PC-3 (cell line): ENCODE results near the gene WDSUB1. TPM values are rescaled to one million over a fixed set of nuclear protein-coding genes. Genes with fewer than 3 reads are reported as not detected.
A peak's percentile ranks its signal among the peaks of the same experiment; 100 is the strongest.

Experiments used
- ATAC-seq: fragments of 200-7000 bp; cut with Tn5 transposase; 2 replicates; pipeline ENCODE4 v1.9.1; 2020; ENCODE audit warnings: mild to moderate bottlenecking, moderate library complexity
- BruUV-seq: library from RNA; stranded (reverse); fragments of 400-500 nt; replicated peaks from 2 replicates; lab custom pipeline; 2021; lab: Mats Ljungman, UMichigan
- CTCF ChIA-PET: fragments of 300-600 bp; sonication (Branson Sonifier 250); formaldehyde crosslinking; loops from one replicate; lab custom pipeline; 2022; ENCODE audit warnings: antibody characterized with exemption; lab: Charles Lee
- POLR2A ChIA-PET: fragments of 300-600 bp; sonication (Branson Sonifier 250); formaldehyde crosslinking; loops from one replicate; lab custom pipeline; 2022; ENCODE audit warnings: antibody characterized with exemption; ENCODE audit not compliant: unreplicated experiment; lab: Charles Lee
- DNase-seq: peaks from one replicate; pipeline ENCODE4 v3.0.0-alpha.2; 2015
- H2AFZ ChIP-seq: fragments of 300-600 bp; sonication (generic); 2 replicates; pipeline ENCODE4 v1.6.0; 2016; ENCODE audit warnings: antibody characterized with exemption, low read length
- H3F3A ChIP-seq: fragments of 300-600 bp; sonication (generic); one replicate; pipeline ENCODE4 v1.6.0; 2017; ENCODE audit warnings: antibody characterized with exemption, low read length, control low read depth, mild to moderate bottlenecking; ENCODE audit not compliant: unreplicated experiment
- H3K27ac ChIP-seq: fragments of 300-600 bp; sonication (generic); 2 replicates; pipeline ENCODE4 v1.5.1; 2016; ENCODE audit warnings: mild to moderate bottlenecking, low read length
- H3K27me3 ChIP-seq: fragments of 300-600 bp; sonication (generic); 2 replicates; pipeline ENCODE4 v1.6.1; 2016; ENCODE audit warnings: low read length, mixed read lengths
- H3K36me3 ChIP-seq: fragments of 300-600 bp; sonication (generic); 2 replicates; pipeline ENCODE4 v1.6.1; 2016; ENCODE audit warnings: low read depth, mixed run types, low read length, mixed read lengths
- H3K4me1 ChIP-seq: fragments of 300-600 bp; sonication (generic); 2 replicates; pipeline ENCODE4 v1.5.1; 2016; ENCODE audit warnings: low read length; ENCODE audit not compliant: insufficient read depth
- H3K4me2 ChIP-seq: fragments of 300-600 bp; sonication (generic); 2 replicates; pipeline ENCODE4 v1.6.0; 2016; ENCODE audit warnings: low read length
- H3K4me3 ChIP-seq: fragments of 300-600 bp; sonication (generic); 2 replicates; pipeline ENCODE4 v1.5.1; 2016; ENCODE audit warnings: mild to moderate bottlenecking, low read length, mixed read lengths
- H3K79me2 ChIP-seq: fragments of 300-600 bp; sonication (generic); 2 replicates; pipeline ENCODE4 v1.6.1; 2017; ENCODE audit warnings: low read length, mixed read lengths
- H3K9ac ChIP-seq: fragments of 300-600 bp; sonication (generic); 2 replicates; pipeline ENCODE4 v1.6.0; 2016; ENCODE audit warnings: mild to moderate bottlenecking, low read length
- H3K9me2 ChIP-seq: fragments of 300-600 bp; sonication (generic); replicated peaks from 2 replicates; pipeline ENCODE4 v1.6.1; 2016; ENCODE audit warnings: mixed run types, low read length, mixed read lengths
- H3K9me3 ChIP-seq: fragments of 300-600 bp; sonication (generic); 2 replicates; pipeline ENCODE4 v1.6.1; 2016; ENCODE audit warnings: low read length, mixed read lengths
- H4K20me1 ChIP-seq: fragments of 300-600 bp; sonication (generic); 2 replicates; pipeline ENCODE4 v1.6.1; 2016; ENCODE audit warnings: low read length, mixed read lengths
- CTCF ChIP-seq: fragments of 300-600 bp; sonication (generic); conservative IDR thresholded peaks from 2 replicates; pipeline ENCODE4 v1.5.1; 2017; ENCODE audit warnings: antibody characterized with exemption, low read depth, mild to moderate bottlenecking, low read length
- EZH2 ChIP-seq: fragments of 300-600 bp; sonication (generic); IDR thresholded peaks from one replicate; pipeline ENCODE4 v1.6.1; 2017; ENCODE audit warnings: antibody characterized with exemption, mild to moderate bottlenecking, low read length; ENCODE audit not compliant: unreplicated experiment
- EZH2phosphoT487 ChIP-seq: fragments of 300-600 bp; sonication (generic); IDR thresholded peaks from 2 replicates; pipeline ENCODE4 v1.6.1; 2018; ENCODE audit warnings: mild to moderate bottlenecking, antibody characterized with exemption, low read length, borderline replicate concordance
- intact Hi-C: fragments of 100-400 bp; cut with micrococcal nuclease; formaldehyde crosslinking; loops from 2 replicates; pipeline ENCODE4 v1.9.0; 2023
- total RNA-seq: library from RNA; depleted of rRNA; stranded (reverse); fragments of >200 nt; gene quantifications from 2 replicates; pipeline ENCODE4 v1.2.3, GENCODE V29; 2014

Gene WDSUB1
- total RNA-seq, 1 experiment from 2014 or later, result 6.6 TPM

GRCh38 chr2:159286709-159287441 lies 372 bp upstream of the WDSUB1 start:
- BruUV-seq, result TSS peak; percentile 96
- Histone ChIP-seq H3K9ac (peak overlapping the region; percentile 85), H3K27ac (0 out of 2 replicates have a peak overlapping the region, but pooled peaks have one; percentile 4), H3K4me2 (peak overlapping the region; percentile 99), H4K20me1 (no peaks in the 10 kb centered on the region), H3K36me3 (no peaks in the 10 kb centered on the region), H3K4me1 (peaks cover 17% of the 10 kb centered on the region; the same call in 1 of the 2 replicates), H3K9me3 (no peaks in the 10 kb centered on the region), H3K9me2 (no peaks in the 10 kb centered on the region), H3K27me3 (no peaks in the 10 kb centered on the region), H2AFZ (peak overlapping the region; percentile 100), H3K79me2 (peaks cover 24% of the 10 kb centered on the region), H3F3A (no peaks in the 10 kb centered on the region), H3K4me3 (peak overlapping the region; percentile 96)
- DNase-seq (peak; percentile 98), ATAC-seq (peak; percentile 91)
- CTCF ChIA-PET, result no interaction called here
- POLR2A ChIA-PET, result no interaction called here
- no peak for TF ChIP-seq EZH2phosphoT487
- no peak for TF ChIP-seq EZH2
- TF ChIP-seq CTCF, result no peak
- intact Hi-C loops, result loop anchor here (1.0 to 5.0 kb wide), 2 partner anchors 37 to 330 kb away; partner anchors contain the start of gene BAZ2B

- H3K36me3 ChIP-seq, result no peaks in the 10 kb centered on the region
- H4K20me1 ChIP-seq, result no peaks in the 10 kb centered on the region
- peaks cover 24% of the 10 kb centered on the region for H3K79me2 ChIP-seq
- no peak overlapping the region for H3K27ac ChIP-seq
- DNase-seq (no peak), ATAC-seq (no peak)
- peak overlapping the region; percentile 85; the same call in 1 of the 2 replicates for H3K9ac ChIP-seq
- no peaks in the 10 kb centered on the region for H3K9me2 ChIP-seq
- no peaks in the 10 kb centered on the region for H3K9me3 ChIP-seq
- intact Hi-C loops, result loop anchor here (5.0 kb wide), 1 partner anchor 332 kb away; the partner anchor contains the start of gene BAZ2B
- no peaks in the 10 kb centered on the region for H3K27me3 ChIP-seq
- BruUV-seq, result no TSS peak
- TF ChIP-seq CTCF, result no peak
- no peak for TF ChIP-seq EZH2phosphoT487
- TF ChIP-seq EZH2, result no peak
- peak overlapping the region; percentile 96 for H3K4me3 ChIP-seq
- peak overlapping the region; percentile 99 for H3K4me2 ChIP-seq
- ChIA-PET CTCF (no interaction called here), POLR2A (interaction anchor here (0.6 kb wide), 1 partner anchor 187 kb away, joined by 7 read pairs; no protein-coding TSS in a partner anchor)
- peak overlapping the region; percentile 100 for H2AFZ ChIP-seq
- H3F3A ChIP-seq, result no peaks in the 10 kb centered on the region
- peaks cover 14% of the 10 kb centered on the region; the same call in 1 of the 2 replicates for H3K4me1 ChIP-seq
Observed at GRCh38 chr2:159285433-159285832, 1.1 kb downstream of the WDSUB1 start.

GRCh38 chr2:159283529-159283928 lies 3.0 kb downstream of the WDSUB1 start:
- ChIA-PET CTCF (no interaction called here), POLR2A (no interaction called here)
- ATAC-seq (no peak), DNase-seq (no peak)
- Histone ChIP-seq H4K20me1 (no peaks in the 10 kb centered on the region), H3K4me1 (peaks cover 14% of the 10 kb centered on the region; the same call in 1 of the 2 replicates), H3K9me2 (no peaks in the 10 kb centered on the region), H3K79me2 (peaks cover 24% of the 10 kb centered on the region), H3F3A (no peaks in the 10 kb centered on the region), H3K4me2 (no peak overlapping the region), H3K9me3 (no peaks in the 10 kb centered on the region), H3K27ac (no peak overlapping the region), H3K9ac (no peak overlapping the region), H3K27me3 (no peaks in the 10 kb centered on the region), H3K36me3 (no peaks in the 10 kb centered on the region), H2AFZ (no peak overlapping the region), H3K4me3 (no peak overlapping the region)
- TF ChIP-seq EZH2phosphoT487 (no peak), EZH2 (no peak), CTCF (no peak)
- intact Hi-C loops, result no loop called here
- no TSS peak for BruUV-seq
